Measurements from ENCODE around the gene DIS3L2.

DNA sequence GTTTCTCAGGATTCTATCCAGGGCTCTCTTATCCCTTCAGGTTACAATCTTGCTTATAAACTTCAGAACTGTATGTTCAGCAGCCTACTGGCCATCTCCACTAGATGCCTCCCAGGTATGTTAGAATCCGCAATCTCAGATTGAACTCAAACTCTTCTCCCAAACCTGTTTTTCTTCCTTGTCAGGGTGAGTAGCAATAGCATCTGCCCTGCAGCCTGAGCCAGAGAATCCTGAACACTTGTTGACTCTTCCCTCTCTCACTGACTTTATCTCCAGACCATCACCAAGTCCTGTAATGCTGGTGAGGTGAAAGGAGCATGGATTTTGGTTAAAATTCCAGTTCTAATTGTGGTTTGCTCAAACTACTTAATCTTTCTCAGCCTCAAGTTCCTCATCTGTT, 334.5 kb downstream of the DIS3L2 start:
- TF ChIP-seq CTCF (conservative IDR thresholded peaks at IDR 0.05): no peak
- no peak for TF ChIP-seq EZH2 (IDR thresholded peaks at IDR 0.05; ENCODE audit: low read depth)
